ENCODE data around the gene KRT3.

DNA sequence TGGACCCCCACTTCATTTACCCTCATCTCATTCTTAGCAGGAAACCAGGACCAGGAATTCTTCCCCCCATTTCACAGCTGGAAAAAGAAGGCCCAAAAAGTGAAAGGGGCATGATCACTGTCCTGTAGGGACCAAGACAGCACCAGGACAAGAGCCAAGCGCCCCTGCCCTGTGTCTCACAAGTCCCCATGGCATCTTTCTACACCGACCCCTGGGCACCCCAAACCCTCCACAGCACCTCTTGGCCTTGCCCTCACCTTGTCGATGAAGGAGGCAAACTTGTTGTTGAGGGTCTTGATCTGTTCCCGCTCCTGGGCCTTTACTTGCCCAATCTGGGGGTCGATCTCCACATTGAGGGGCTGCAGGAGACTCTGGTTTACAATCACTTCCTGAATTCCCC lies 19.5 kb downstream of the KRT3 start:
- TF ChIP-seq FIP1L1 (IDR thresholded peaks at IDR 0.05; ENCODE audit: low read depth, low read length, poor library complexity, severe bottlenecking), result no peak
- no peak for TF ChIP-seq ETV6 (IDR thresholded peaks at IDR 0.05; ENCODE audit: borderline replicate concordance in 1 of 2, low read depth in 2 of 2, low read length in 1 of 2)
- no peak for TF ChIP-seq ETV6 (CRISPR knock-in tag; IDR thresholded peaks at IDR 0.05; ENCODE audit: borderline replicate concordance)
- no peak for TF ChIP-seq ZNF561 (CRISPR knock-in tag; conservative IDR thresholded peaks at IDR 0.05)
- TF ChIP-seq ELF1 (tag; IDR thresholded peaks at IDR 0.05), result no peak
- TF ChIP-seq POLR2A (conservative IDR thresholded peaks at IDR 0.05), result no peak
